ENCODE results near the gene EFS. TPM values are rescaled to one million over a fixed set of nuclear protein-coding genes. Genes with fewer than 3 reads are reported as not detected.

EFS gene
- total RNA-seq, 1 experiment from 2014 or later = 0.14 TPM

DNA sequence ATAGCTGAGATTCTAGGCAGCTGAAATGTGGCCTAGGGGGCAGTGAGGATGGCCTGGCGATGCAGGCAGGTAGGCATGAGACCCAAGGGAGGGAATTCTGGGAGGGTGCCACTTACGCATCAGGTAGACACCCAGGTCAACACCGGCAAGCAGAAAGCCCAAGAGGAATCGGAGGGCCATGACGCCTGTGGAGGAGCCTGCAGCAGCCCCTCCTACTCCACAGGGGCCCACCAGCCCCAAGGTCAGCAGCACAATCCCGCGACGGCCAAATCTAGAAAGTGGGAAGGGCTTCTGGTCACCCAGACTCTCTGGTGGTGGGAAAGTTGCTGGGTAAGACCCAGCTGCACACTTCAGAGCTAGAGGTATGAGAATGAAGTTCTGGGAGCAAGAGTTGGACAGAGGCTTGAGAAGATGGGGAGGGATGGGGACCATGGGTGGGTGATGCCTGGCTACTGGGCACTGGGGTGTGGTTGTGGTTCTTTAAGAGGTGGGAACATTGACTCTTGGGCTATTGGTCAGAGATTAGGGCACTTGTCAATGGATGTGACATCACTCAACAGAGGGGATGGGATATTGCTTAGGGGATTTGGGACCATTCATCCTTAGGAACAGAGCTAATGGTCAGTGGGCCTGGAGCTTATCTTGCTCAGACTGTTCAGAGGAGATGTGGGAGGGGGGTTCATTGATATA, 15.7 kb downstream of the EFS start:
- Mint-ChIP-seq H3K4me3 (ENCODE audit: unreplicated experiment) (no peak overlapping the region), H3K9me3 (ENCODE audit: unreplicated experiment) (no peaks in the 10 kb centered on the region), H3K27ac (ENCODE audit: unreplicated experiment) (no peak overlapping the region), H3K4me1 (ENCODE audit: low read depth, unreplicated experiment) (peaks cover 13% of the 10 kb centered on the region), H3K27me3 (ENCODE audit: insufficient read depth, unreplicated experiment) (peaks cover 10% of the 10 kb centered on the region), H3K36me3 (ENCODE audit: insufficient read depth, unreplicated experiment) (no peaks in the 10 kb centered on the region)
- no TSS peak for BruUV-seq (replicated peaks)
- Histone ChIP-seq H3K4me3 (ENCODE audit: low read depth, low read length) (no peak overlapping the region), H3K4me1 (peaks cover 3% of the 10 kb centered on the region; the same call in 1 of the 2 replicates), H3K27me3 (replicated peaks; ENCODE audit: control insufficient read depth, insufficient read depth, low read length) (no peaks in the 10 kb centered on the region), H3K9me3 (no peaks in the 10 kb centered on the region), H3K36me3 (ENCODE audit: control insufficient read depth, insufficient read depth, low read length) (no peaks in the 10 kb centered on the region)
- no peak for TF ChIP-seq CTCF (IDR thresholded peaks at IDR 0.05; ENCODE audit: insufficient read depth in 1 of 2, low read depth in 1 of 2, low read length in 1 of 2, severe bottlenecking in 1 of 2, unreplicated experiment in 1 of 2)
- ChIA-PET CTCF (no interaction called here), POLR2A (no interaction called here)
- intact Hi-C loops (cut with micrococcal nuclease; ENCODE audit: unreplicated experiment) = no loop called here
- DNase-seq = no peak

GRCh38 chr14:23348297-23348655, 16.7 kb downstream of the EFS start:
- H3K4me1 ChIP-seq = peaks cover 3% of the 10 kb centered on the region; the same call in 1 of the 2 replicates
- Mint-ChIP-seq H3K27me3 (ENCODE audit: insufficient read depth, unreplicated experiment) (peaks cover 3% of the 10 kb centered on the region), H3K4me3 (ENCODE audit: unreplicated experiment) (no peak overlapping the region), H3K36me3 (ENCODE audit: insufficient read depth, unreplicated experiment) (no peaks in the 10 kb centered on the region), H3K27ac (ENCODE audit: unreplicated experiment) (no peak overlapping the region), H3K9me3 (ENCODE audit: unreplicated experiment) (no peaks in the 10 kb centered on the region), H3K4me1 (ENCODE audit: low read depth, unreplicated experiment) (peaks cover 11% of the 10 kb centered on the region)
- intact Hi-C loops (cut with micrococcal nuclease; ENCODE audit: unreplicated experiment) = no loop called here
- H3K36me3 ChIP-seq (ENCODE audit: control insufficient read depth, insufficient read depth, low read length) = no peaks in the 10 kb centered on the region
- no TSS peak for BruUV-seq (replicated peaks)
- H3K27me3 ChIP-seq (replicated peaks; ENCODE audit: control insufficient read depth, insufficient read depth, low read length) = no peaks in the 10 kb centered on the region
- no peak overlapping the region for H3K4me3 ChIP-seq (ENCODE audit: low read depth, low read length)
- POLR2A ChIA-PET = no interaction called here
- DNase-seq = no peak
- no peaks in the 10 kb centered on the region for H3K9me3 ChIP-seq
- CTCF ChIA-PET = no interaction called here
- TF ChIP-seq CTCF (IDR thresholded peaks at IDR 0.05; ENCODE audit: insufficient read depth in 1 of 2, low read depth in 1 of 2, low read length in 1 of 2, severe bottlenecking in 1 of 2, unreplicated experiment in 1 of 2) = no peak

- DNase-seq = no peak
- no peak overlapping the region for H3K4me3 Mint-ChIP-seq (ENCODE audit: unreplicated experiment)
- no peaks in the 10 kb centered on the region for H3K9me3 ChIP-seq
- peaks cover 3% of the 10 kb centered on the region for H3K27me3 Mint-ChIP-seq (ENCODE audit: insufficient read depth, unreplicated experiment)
- peaks cover 3% of the 10 kb centered on the region; the same call in 1 of the 2 replicates for H3K4me1 ChIP-seq
- no peak overlapping the region for H3K27ac Mint-ChIP-seq (ENCODE audit: unreplicated experiment)
- POLR2A ChIA-PET = no interaction called here
- H3K36me3 Mint-ChIP-seq (ENCODE audit: insufficient read depth, unreplicated experiment) = no peaks in the 10 kb centered on the region
- no peak for TF ChIP-seq CTCF (IDR thresholded peaks at IDR 0.05; ENCODE audit: insufficient read depth in 1 of 2, low read depth in 1 of 2, low read length in 1 of 2, severe bottlenecking in 1 of 2, unreplicated experiment in 1 of 2)
- no peaks in the 10 kb centered on the region for H3K9me3 Mint-ChIP-seq (ENCODE audit: unreplicated experiment)
- H3K36me3 ChIP-seq (ENCODE audit: control insufficient read depth, insufficient read depth, low read length) = no peaks in the 10 kb centered on the region
- intact Hi-C loops (cut with micrococcal nuclease; ENCODE audit: unreplicated experiment) = no loop called here
- no peaks in the 10 kb centered on the region for H3K27me3 ChIP-seq (replicated peaks; ENCODE audit: control insufficient read depth, insufficient read depth, low read length)
- H3K4me1 Mint-ChIP-seq (ENCODE audit: low read depth, unreplicated experiment) = peaks cover 8% of the 10 kb centered on the region
- BruUV-seq (replicated peaks) = no TSS peak
- CTCF ChIA-PET = no interaction called here
- no peak overlapping the region for H3K4me3 ChIP-seq (ENCODE audit: low read depth, low read length)
Measured at GRCh38 chr14:23347406-23348296, 17.3 kb downstream of the EFS start.
